Muscle of arm (tissue), 12 donors: ENCODE results near the gene BMPR1A. TPM values are rescaled to one million over a fixed set of nuclear protein-coding genes. Genes with fewer than 3 reads are reported as not detected.

Source experiments
- DNase-seq: peaks from one replicate; pipeline ENCODE4 v3.0.0-alpha.2; 2013
- polyA plus RNA-seq, 12 donors: library from polyadenylated mRNA; unstranded; fragments of 120-200 nt; gene quantifications; one replicate each; pipeline ENCODE4 v1.2.1, GENCODE V29; 2013; ENCODE audit not compliant: insufficient read length in 12 of 12

Gene BMPR1A
- polyA plus RNA-seq, 12 donors: 16.3 to 65.1 (median 55.2) TPM; not detected in 1

DNA sequence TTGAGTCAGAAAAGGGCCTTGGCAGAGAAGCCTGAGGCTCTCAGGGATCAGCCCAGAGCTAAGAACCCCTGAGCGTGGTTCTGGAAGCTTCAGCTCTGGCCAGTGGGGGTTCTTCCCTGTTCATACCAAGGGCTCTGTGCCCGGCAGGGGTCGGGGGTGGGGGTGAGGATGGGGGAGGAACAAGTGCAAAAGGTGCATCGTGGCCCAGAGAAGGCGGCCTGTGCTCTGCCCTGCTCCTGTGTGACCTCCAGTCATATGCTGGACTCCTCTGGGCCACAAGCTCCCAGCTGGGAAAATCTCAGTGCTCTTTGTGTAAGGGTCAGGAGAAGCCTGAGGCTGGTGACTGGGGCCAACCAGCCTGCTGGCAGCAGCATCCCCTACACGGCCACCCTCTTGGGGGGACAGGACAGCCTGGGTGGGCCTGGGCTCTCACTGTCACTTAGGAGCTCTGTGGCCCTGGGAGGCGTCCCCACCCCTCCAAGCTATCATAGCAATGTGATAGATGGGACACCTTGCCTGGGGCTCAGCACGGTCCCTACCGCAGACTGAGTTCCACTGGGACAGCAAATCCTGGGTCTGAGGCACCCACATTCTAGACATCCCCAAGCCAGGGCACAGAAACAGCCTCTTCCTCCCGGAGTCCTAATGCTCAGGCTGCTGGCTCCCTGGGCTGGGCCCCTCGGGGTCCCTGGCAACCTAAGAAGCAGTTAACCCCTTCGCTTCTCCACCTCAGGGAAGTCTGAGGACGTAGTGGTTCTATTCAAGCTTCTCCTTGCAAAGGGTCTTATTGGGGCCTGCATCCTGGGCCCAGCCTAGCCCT is 198.5 kb downstream of the BMPR1A start:
- no peak for DNase-seq

DNA sequence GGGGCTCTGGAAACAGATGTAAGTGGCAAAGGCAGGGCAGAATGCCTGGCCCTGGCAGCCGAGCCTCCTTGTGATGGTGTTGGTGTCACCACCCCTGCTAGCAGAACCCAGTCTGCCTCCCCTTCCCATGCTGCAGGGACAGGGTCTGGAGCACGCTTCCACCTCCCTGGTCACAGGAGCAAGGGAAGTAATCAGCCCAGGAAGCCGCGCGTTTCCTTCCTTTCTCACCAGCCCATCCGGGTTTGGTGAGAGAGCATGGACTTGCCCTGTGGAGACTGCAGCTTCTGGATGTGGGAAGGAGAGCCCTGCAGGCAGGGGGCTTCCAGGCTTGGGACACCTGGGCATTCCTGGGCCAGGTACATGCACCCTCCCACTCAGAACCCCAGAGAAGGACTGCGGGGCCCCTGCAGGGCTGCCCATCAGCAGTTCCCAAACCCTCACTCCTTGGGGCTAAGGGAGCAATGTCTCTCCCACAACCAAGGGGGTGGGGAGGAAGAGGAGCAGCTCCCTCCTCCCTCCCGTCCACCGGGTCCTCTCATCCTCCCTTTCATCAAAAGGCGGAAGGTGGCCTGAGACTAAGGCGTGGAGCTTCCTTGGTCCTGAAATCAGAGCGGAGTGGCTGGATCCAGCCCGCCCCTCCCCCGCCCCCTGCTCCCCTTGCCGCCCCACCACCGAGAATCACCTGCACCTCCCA is 199.2 kb downstream of the BMPR1A start:
- DNase-seq: no peak

DNA sequence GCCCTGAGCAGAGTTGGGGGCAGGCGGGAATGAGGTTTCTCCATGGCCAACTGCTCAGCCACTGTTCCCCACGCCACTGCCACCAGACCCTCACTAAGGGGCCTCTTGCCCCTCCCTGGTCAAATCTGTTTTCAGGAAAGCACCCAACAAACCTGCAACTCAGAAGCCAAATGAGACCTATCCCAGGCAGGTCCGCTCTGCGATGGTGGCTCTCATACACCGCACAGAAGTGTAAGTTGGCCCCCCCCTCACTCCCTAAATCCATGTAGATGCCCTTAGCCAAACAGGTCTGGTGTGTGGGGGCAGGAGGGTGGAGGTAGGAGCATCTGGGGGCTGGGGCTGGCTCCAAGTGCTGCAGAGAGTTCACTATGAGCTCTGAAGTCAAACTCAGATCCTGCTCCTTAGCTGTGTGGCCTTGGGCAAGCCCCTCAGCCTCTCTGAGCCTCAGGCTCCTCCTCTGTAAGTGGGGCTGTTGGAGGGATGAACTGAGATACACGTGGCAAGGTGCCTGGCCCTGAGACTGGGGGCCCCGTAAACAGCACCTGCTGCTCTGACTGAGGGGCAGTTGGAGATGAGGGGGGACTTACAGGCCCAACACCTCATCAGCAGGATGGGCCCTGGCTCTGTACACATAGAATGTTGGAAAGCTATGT is 199.9 kb downstream of the BMPR1A start:
- no peak for DNase-seq

DNA sequence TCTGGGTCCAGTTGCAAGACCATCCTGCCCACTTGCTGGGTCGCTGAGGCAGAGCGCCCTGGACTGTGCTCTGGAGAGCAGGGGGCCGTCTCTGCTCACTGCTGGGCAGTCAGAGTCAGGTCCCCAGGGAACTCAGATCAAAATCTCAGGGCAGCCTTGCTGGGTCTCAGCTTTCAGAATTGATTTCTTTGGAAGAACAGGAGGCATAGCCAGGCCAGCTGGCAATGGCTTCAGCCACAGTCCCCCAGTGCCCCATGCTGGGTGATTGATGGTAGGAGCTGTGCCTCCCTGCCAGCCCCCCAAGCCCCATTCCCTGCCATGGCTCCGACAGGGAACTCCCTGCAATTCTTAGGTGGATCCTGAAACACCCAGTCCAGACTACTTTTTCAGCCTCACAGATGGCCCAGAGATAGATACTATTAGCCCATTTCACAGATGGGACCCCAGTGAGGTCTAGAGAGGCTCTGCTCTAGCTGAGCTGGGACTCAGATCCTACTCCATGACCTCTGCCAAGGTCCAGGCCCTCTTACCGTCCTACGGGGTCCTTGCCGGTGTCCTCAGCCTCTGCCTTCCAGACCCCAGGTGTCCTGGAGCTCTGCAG is 200.5 kb downstream of the BMPR1A start:
- DNase-seq: no peak

DNA sequence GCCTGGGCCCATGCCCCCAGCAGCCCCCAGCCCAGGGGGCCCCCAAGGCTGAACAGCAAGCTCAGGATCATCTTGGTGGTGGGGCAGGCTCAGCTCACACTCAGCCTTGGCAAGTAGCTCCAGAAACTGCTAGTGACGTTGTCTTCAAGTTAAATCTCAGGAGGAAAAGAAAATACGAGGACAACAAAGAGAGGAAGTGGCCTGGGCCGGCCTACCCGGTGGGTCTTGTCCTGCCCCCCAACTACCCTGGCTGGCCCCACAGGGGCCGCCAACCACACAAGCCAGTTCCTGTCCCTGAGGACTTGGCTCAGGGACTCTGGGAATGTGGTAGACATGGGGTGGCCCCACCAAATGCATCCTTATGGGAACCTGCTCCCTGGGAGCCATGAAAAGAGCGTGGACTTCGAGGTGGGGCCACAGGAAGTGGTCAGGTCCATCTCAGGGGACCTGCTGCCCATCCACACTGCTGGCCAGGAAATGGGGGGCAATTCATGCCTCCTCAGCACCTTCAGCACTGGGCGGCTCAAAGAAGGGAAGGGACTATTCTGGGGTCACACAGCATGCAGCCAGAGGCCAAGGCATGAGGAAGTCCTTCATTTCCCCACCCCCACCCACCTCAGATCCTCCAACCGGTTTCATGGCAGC is 201.2 kb downstream of the BMPR1A start, which contains the start of gene MMRN2:
TSS of gene MMRN2 (minus strand) at position 145 of the 645 bp plus-strand sequence. CDS start at position 71, 74 bp downstream.
- no peak for DNase-seq

DNA sequence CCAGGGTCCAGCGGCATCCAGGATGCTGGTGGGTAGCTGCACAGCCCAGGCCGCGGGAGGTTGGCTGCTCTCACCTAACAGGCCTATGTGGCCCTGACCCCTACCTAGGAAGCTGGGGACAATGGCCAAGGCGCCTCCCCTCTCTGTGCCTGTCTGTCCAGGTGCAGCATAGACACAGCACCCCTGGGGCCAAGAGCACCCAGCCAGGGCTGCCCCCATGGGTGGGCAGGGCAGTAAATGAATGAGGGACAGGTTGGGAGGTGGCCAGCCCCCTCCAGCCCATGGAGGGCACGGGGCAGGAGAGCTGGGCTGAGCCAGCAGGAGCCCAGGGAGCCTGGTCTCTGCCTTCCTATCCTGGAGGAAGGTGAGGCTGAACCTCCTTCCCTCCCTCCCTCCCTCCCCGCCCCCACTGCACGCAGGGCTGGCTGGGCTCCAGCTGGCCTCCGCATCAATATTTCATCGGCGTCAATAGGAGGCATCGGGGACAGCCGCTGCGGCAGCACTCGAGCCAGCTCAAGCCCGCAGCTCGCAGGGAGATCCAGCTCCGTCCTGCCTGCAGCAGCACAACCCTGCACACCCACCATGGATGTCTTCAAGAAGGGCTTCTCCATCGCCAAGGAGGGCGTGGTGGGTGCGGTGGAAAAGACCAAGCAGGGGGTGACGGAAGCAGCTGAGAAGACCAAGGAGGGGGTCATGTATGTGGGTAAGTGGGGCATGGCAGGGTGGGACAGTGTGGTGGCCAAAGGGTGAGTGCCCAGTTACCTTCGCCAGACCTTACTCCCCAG is 201.9 kb downstream of the BMPR1A start, which contains the start of gene SNCG:
TSS of gene SNCG (plus strand) at position 484 of the 785 bp plus-strand sequence. CDS start at position 583, 99 bp downstream.
- DNase-seq: no peak

DNA sequence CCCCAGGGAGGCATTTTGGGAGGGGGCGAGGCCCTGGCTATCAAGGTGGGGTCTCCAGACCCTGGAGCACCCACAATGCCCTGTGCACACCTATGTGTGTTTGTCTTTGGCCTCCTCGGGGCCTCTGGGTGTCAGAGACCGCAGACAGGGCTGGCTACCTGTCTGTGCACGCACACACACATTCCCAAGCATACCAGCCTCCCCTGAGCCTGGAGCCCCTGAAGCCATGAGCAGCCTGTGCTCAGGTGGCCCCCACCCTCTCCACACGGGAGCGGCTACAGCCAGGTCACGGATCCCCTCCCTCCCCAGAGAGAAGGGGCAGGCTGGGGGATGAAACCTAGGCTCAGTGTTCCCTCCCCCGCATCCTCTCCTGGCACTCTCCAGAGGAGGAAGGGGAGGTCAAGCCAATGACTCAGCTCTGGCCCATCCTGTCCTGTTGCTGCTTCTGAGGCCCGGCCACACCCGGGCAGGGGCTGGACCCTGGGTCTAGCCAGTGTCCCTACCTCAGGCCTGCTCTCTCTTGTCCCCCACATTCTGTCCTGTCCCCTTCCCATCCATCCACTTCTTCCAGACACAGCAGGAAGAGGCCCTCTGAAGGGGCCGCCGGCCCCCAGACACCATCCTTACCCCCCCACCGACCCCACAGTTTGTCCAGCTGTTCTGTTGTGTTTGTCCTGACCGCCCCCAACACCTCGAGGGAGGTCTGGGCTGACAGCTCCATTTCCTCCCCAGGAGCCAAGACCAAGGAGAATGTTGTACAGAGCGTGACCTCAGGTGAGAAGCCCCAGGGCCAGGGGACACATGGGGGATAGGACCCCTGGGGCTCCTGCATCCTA is 202.7 kb downstream of the BMPR1A start:
- no peak for DNase-seq

DNA sequence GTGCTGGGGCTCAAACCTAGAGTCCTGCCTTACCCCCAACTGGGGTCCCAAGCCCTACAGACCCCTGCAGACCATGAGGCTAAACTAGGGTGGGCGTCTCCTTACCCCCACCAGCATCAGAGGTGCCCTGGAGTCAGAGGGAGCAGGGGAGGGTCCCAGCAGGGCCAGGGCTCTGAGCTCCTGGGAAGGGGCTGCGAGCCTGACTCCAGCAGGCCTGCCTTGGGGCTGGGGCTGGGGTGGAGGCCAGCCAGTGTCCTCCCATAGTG is 203.3 kb downstream of the BMPR1A start:
- DNase-seq: no peak

DNA sequence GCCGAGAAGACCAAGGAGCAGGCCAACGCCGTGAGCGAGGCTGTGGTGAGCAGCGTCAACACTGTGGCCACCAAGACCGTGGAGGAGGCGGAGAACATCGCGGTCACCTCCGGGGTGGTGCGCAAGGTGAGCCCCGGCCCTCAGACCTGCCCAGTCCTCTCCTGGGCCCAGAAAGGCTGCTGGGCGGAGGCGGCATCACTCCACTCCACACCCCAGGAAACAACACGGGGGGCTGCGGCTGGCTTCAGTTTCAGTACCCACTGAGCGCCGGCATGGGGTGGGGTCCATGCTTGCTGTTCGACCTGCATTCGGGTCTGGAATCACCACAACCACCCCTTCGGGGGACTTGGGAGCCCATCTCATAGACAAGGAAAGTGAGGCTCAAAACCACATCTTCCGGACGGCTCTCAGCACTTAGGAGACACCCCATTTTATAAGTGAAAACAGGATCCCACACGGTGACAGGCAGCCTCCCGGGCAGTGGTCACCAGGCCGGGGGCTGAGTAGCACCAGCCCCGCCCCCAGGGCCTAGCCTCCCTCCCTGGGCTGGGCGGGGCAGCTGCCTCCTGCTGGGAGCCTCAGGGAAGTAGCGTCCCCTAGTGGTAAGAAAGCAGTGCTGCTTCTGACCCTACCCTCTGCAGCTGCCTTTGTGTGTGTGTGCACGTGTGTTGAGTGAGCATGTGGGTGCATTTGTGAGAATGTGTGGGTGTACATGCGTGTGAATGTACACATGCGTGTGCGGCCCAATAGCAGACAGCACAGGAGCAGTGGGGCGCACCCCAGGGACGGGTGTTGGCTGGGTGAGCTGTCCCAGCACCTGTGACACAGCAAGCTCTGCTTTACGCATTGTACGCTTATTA is 203.8 kb downstream of the BMPR1A start:
- DNase-seq: no peak

DNA sequence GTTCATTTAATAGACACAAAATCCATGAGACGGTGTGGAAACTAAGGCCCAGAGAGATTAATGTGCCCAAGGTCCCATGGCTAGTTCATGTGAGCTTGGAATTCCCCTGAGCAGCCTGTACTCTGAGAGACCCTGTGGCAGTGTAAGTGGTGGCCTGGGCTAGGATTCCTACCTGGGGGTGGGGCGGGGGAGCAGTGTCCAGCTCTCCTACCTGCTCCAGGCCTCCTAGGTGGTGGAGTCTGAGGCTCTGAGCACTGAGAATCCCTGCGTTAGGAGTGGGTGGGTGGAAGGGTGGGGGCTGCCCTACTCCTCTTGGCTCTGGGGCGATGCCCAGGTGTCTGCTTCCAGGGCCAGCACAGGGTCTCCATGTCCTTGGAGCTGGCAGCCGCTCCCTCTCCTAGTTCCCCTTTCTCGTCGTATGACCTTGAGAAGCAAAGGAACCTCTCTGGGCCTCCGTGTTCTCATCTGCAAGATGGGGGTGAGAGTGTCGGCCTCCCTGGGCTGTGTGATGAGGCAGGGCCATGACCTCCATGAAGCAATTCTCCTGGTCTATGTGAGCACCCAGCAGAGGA is 204.5 kb downstream of the BMPR1A start:
- no peak for DNase-seq

DNA sequence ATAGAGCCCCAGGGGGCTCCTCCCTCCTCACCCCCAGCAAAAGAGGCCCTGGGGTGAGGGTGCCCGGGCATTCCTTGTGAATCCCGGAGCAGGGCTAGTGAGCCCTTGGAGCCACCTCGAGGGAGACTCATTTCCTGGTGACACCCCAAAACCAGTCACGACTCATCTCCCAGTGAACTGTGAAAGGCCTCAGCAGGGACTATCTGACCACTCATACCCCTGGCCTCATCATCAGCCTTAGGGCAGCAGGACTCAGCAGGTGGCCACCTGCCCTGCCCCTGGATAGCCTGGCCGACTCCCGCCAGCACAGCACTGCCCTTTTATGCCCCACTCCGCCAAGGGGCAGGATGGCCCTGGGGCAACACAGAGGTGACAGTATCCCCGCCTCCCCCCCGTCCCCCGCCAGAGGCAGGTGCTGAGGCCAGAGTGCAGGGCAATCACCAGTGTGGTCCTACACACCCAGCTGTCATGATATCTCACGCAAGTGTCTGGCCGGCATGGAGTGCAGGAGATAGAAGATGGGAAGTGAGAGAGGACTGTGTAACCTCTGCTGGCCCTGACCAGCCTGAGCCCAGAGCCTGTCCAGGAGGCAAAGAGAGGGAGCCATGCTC is 205.2 kb downstream of the BMPR1A start:
- no peak for DNase-seq

DNA sequence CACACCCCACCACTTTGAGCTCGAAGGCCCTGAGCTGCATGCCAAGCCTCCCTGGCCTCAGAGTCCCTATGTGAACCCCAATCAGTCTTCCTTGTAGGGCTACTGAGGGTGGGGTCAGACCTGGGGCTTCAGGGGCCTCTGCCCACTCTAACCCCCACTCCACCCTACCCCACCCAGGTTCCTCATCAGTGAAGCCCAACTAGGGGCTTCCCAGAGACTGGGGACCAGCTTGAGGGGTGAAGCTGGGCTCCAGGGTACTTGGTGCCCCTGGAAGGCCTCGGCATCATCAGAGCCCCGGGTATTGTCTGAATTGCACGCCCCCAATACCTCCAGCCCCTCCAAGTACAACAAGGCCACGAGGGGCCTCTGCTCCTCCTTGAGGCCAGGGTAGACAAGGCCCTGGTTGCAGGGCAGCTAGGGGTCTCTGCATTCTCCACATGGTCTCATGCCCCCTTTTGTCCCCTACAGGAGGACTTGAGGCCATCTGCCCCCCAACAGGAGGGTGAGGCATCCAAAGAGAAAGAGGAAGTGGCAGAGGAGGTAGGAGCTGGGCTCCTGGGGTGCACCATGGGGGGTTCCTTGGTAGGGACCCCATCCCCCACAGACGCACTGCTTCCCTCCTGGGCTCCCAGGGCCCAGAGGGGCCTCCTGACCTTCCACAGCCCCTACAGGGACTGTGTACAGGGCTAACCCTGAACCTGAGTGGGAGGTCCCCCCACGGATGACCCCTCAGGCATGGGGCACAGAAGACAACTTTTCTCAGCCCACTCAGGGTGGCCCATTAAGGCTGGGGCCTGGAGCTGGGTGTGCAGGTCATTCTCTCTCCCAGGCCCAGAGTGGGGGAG is 205.9 kb downstream of the BMPR1A start:
- DNase-seq: no peak

DNA sequence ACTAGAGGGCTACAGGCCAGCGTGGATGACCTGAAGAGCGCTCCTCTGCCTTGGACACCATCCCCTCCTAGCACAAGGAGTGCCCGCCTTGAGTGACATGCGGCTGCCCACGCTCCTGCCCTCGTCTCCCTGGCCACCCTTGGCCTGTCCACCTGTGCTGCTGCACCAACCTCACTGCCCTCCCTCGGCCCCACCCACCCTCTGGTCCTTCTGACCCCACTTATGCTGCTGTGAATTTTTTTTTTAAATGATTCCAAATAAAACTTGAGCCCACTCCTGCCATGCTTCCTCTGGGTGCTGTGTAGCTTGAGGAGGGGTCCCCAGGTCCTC is 206.5 kb downstream of the BMPR1A start:
- no peak for DNase-seq

DNA sequence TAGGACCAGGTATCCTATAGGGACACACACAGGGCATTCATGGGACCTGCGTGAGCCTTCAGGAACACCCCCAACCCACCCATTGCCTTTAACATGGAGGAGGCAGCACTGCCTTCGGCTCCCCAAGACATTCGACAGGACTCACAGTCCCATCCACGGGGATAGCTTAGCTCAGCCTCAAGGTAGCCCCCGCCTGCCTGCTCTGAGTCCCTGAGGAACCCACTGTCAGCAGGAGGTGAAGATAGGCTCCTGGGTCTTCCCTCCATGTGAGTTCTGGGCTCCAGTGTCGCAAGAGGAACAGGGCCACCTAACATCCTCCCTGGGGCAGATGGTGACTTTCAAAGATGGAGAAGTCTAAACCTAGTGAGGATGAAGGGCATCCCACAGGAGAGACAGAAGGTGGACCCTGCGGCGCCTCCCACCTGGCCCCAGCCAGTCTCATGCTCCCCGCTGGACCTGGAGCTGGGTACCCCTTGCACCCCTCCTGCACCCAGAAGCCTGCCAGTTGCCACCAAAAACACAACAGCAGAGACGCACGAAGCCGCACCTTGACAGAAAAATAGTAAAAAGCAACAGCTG is 207.0 kb downstream of the BMPR1A start:
- no peak for DNase-seq

DNA sequence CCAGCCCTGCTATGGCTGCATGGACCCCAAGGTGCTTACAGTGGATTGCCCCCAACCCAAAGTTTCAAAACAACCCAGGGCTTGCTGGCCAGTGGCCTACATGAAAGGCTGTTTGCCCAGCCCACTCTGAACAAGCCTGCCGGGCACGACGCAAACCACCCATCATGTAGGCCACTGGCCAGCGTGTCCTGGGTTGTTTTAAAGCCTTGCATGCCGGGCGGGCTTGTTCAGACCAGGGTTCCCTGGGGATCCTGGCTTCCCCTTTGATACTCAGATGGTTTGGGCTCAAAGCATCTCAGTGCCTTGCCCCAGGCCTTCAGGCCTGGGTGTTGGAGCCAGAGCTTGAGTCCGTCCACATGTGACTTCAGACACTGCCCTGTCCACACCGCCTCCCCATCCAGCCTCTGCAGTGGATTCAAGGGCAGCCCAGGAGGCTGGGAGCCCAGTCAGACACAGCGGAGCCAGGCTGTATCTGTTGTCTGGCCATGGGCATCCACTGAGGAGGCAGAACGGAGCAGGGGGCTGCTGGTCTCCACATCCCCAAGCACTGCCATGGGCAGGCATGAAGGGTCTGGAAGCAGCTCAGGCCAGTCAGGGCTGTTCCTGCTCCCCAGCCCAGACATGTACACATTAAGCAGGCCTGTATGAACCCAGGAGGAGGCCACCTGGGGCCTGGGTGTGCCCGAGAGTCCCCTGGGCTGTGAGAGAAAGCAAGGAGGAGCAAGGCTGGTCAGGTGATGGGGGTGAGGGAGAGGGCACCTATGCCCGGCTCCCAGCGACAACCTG is 207.8 kb downstream of the BMPR1A start:
- DNase-seq: no peak

DNA sequence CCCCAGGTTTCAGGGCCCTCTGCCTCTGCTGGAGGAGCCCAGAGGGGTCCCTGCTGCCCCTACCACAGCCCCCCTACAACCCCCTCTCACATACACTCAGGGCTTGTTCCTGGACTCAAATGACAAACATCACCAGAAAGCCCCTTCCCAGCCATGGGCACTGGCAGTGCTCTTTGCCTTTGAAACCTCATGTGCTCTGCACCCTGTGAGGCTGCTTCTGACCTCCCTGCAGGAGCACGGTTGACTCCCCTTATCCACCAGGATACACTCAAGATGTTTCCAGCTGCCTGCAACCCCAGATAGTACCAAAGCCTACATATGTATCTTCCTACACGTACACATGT is 208.4 kb downstream of the BMPR1A start:
- no peak for DNase-seq
